ENCODE results near the gene DDX24. TPM values are rescaled to one million over a fixed set of nuclear protein-coding genes. Genes with fewer than 3 reads are reported as not detected.

The DDX24 gene
- 132 TPM for polyA plus RNA-seq (2013, experiment 1 of 2)
- polyA plus RNA-seq (2013, experiment 2 of 2), result 132 TPM

GRCh38 chr14:94080621-94081385 lies at the start of gene DDX24, which contains the start of gene IFI27L1:
Gene DDX24, minus strand, starts transcription at chr14:94081202. Its CDS starts 1,460 bp downstream, at chr14:94079742.
Gene IFI27L1, plus strand, starts transcription at chr14:94081310. Its CDS starts 15,628 bp downstream, at chr14:94096938.
- Histone ChIP-seq H3K36me3 (ENCODE audit: insufficient read depth, low read length) (peaks cover 30% of the 10 kb centered on the region), H3K27me3 (ENCODE audit: insufficient read depth, low read length) (no peaks in the 10 kb centered on the region), H3K27ac (ENCODE audit: low read depth, low read length) (0 out of 2 replicates have a peak within 1 kb of the TSS, but pooled peaks have one; percentile 43), H3K9me3 (ENCODE audit: insufficient read depth, low read depth, low read length) (peaks cover 3% of the 10 kb centered on the region; the same call in 1 of the 2 replicates), H3K9ac (ENCODE audit: low read depth, low read length) (peak within 1 kb of the TSS; percentile 84), H3K4me3 (ENCODE audit: low read length) (peak within 1 kb of the TSS; percentile 90), H3K4me1 (ENCODE audit: insufficient read depth, low read length) (peaks cover 7% of the 10 kb centered on the region; the same call in 1 of the 2 replicates)
- under 1% methylated on average over 77 of the region's 77 CpGs for WGBS

- Histone ChIP-seq H3K27ac (ENCODE audit: low read depth, low read length) (no peak overlapping the region), H3K9ac (ENCODE audit: low read depth, low read length) (no peak overlapping the region)
Observed at GRCh38 chr14:94129758-94130414, 48.9 kb upstream of the DDX24 start.

GRCh38 chr14:94129111-94129757 lies 48.2 kb upstream of the DDX24 start, which contains the start of gene IFI27L2:
Gene IFI27L2, minus strand, starts transcription at chr14:94129604. Its CDS starts 40 bp downstream, at chr14:94129564.
- H3K27me3 ChIP-seq (ENCODE audit: insufficient read depth, low read length), result no peaks in the 10 kb centered on the region
- H3K27ac ChIP-seq (ENCODE audit: low read depth, low read length), result no peak within 1 kb of the TSS; the same call in 1 of the 2 replicates
- H3K4me1 ChIP-seq (ENCODE audit: insufficient read depth, low read length), result peaks cover 3% of the 10 kb centered on the region; the same call in 1 of the 2 replicates
- no peaks in the 10 kb centered on the region for H3K36me3 ChIP-seq (ENCODE audit: insufficient read depth, low read length)
- H3K9ac ChIP-seq (ENCODE audit: low read depth, low read length), result peak within 1 kb of the TSS; percentile 11; the same call in 1 of the 2 replicates
- H3K4me3 ChIP-seq (ENCODE audit: low read length), result peak within 1 kb of the TSS; percentile 66
- 2% methylated on average over 27 of the region's 27 CpGs for WGBS
- no peaks in the 10 kb centered on the region for H3K9me3 ChIP-seq (ENCODE audit: insufficient read depth, low read depth, low read length)

More at GRCh38 chr14:94129758-94130414, 48.9 kb upstream of the DDX24 start:
- Histone ChIP-seq H3K27me3 (ENCODE audit: insufficient read depth, low read length) (no peaks in the 10 kb centered on the region), H3K36me3 (ENCODE audit: insufficient read depth, low read length) (no peaks in the 10 kb centered on the region), H3K9me3 (ENCODE audit: insufficient read depth, low read depth, low read length) (no peaks in the 10 kb centered on the region), H3K4me3 (ENCODE audit: low read length) (peak overlapping the region; percentile 66), H3K4me1 (ENCODE audit: insufficient read depth, low read length) (peaks cover 3% of the 10 kb centered on the region; the same call in 1 of the 2 replicates)
- WGBS, result under 1% methylated on average over 12 of the region's 12 CpGs

GRCh38 chr14:94128216-94128839 lies 47.3 kb upstream of the DDX24 start:
- Histone ChIP-seq H3K27ac (ENCODE audit: low read depth, low read length) (no peak overlapping the region), H3K4me1 (ENCODE audit: insufficient read depth, low read length) (peaks cover 3% of the 10 kb centered on the region; the same call in 1 of the 2 replicates), H3K27me3 (ENCODE audit: insufficient read depth, low read length) (no peaks in the 10 kb centered on the region), H3K4me3 (ENCODE audit: low read length) (peak overlapping the region; percentile 66), H3K9ac (ENCODE audit: low read depth, low read length) (no peak overlapping the region), H3K9me3 (ENCODE audit: insufficient read depth, low read depth, low read length) (no peaks in the 10 kb centered on the region), H3K36me3 (ENCODE audit: insufficient read depth, low read length) (no peaks in the 10 kb centered on the region)
- 85% methylated on average over 14 of the region's 14 CpGs for WGBS

GRCh38 chr14:94127330-94127729 lies 46.3 kb upstream of the DDX24 start:
- H3K9me3 ChIP-seq (ENCODE audit: insufficient read depth, low read depth, low read length), result no peaks in the 10 kb centered on the region
- no peaks in the 10 kb centered on the region for H3K36me3 ChIP-seq (ENCODE audit: insufficient read depth, low read length)

GRCh38 chr14:94126800-94127199 lies 45.8 kb upstream of the DDX24 start:
- WGBS, result 89% methylated on average over 5 of the region's 5 CpGs

More at GRCh38 chr14:94127330-94127729, 46.3 kb upstream of the DDX24 start:
- Histone ChIP-seq H3K27me3 (ENCODE audit: insufficient read depth, low read length) (no peaks in the 10 kb centered on the region), H3K4me1 (ENCODE audit: insufficient read depth, low read length) (peaks cover 3% of the 10 kb centered on the region; the same call in 1 of the 2 replicates), H3K27ac (ENCODE audit: low read depth, low read length) (no peak overlapping the region), H3K4me3 (ENCODE audit: low read length) (no peak overlapping the region), H3K9ac (ENCODE audit: low read depth, low read length) (no peak overlapping the region)
- WGBS, result 96% methylated on average over 6 of the region's 6 CpGs

GRCh38 chr14:94126419-94126677 lies 45.3 kb upstream of the DDX24 start:
- Histone ChIP-seq H3K4me1 (ENCODE audit: insufficient read depth, low read length) (peaks cover 3% of the 10 kb centered on the region; the same call in 1 of the 2 replicates), H3K27me3 (ENCODE audit: insufficient read depth, low read length) (no peaks in the 10 kb centered on the region), H3K27ac (ENCODE audit: low read depth, low read length) (no peak overlapping the region), H3K9ac (ENCODE audit: low read depth, low read length) (no peak overlapping the region), H3K9me3 (ENCODE audit: insufficient read depth, low read depth, low read length) (no peaks in the 10 kb centered on the region), H3K36me3 (ENCODE audit: insufficient read depth, low read length) (no peaks in the 10 kb centered on the region), H3K4me3 (ENCODE audit: low read length) (no peak overlapping the region)
- WGBS, result 80% methylated on average over 1 of the region's 1 CpG

More at GRCh38 chr14:94126800-94127199, 45.8 kb upstream of the DDX24 start:
- H3K36me3 ChIP-seq (ENCODE audit: insufficient read depth, low read length), result no peaks in the 10 kb centered on the region
- no peak overlapping the region for H3K4me3 ChIP-seq (ENCODE audit: low read length)
- no peak overlapping the region for H3K27ac ChIP-seq (ENCODE audit: low read depth, low read length)
- no peaks in the 10 kb centered on the region for H3K27me3 ChIP-seq (ENCODE audit: insufficient read depth, low read length)
- H3K9ac ChIP-seq (ENCODE audit: low read depth, low read length), result no peak overlapping the region
- H3K9me3 ChIP-seq (ENCODE audit: insufficient read depth, low read depth, low read length), result no peaks in the 10 kb centered on the region
- H3K4me1 ChIP-seq (ENCODE audit: insufficient read depth, low read length), result peaks cover 3% of the 10 kb centered on the region; the same call in 1 of the 2 replicates

GRCh38 chr14:94125659-94126418 lies 44.8 kb upstream of the DDX24 start:
- H3K36me3 ChIP-seq (ENCODE audit: insufficient read depth, low read length), result no peaks in the 10 kb centered on the region
- H3K4me1 ChIP-seq (ENCODE audit: insufficient read depth, low read length), result peaks cover 3% of the 10 kb centered on the region; the same call in 1 of the 2 replicates
- 90% methylated on average over 6 of the region's 6 CpGs for WGBS
- no peak overlapping the region for H3K27ac ChIP-seq (ENCODE audit: low read depth, low read length)
- no peak overlapping the region for H3K4me3 ChIP-seq (ENCODE audit: low read length)
- H3K27me3 ChIP-seq (ENCODE audit: insufficient read depth, low read length), result no peaks in the 10 kb centered on the region
- H3K9ac ChIP-seq (ENCODE audit: low read depth, low read length), result no peak overlapping the region
- no peaks in the 10 kb centered on the region for H3K9me3 ChIP-seq (ENCODE audit: insufficient read depth, low read depth, low read length)

GRCh38 chr14:94124582-94125377 lies 43.8 kb upstream of the DDX24 start:
- Histone ChIP-seq H3K9ac (ENCODE audit: low read depth, low read length) (no peak overlapping the region), H3K4me1 (ENCODE audit: insufficient read depth, low read length) (no peaks in the 10 kb centered on the region), H3K27me3 (ENCODE audit: insufficient read depth, low read length) (no peaks in the 10 kb centered on the region), H3K4me3 (ENCODE audit: low read length) (no peak overlapping the region), H3K9me3 (ENCODE audit: insufficient read depth, low read depth, low read length) (no peaks in the 10 kb centered on the region), H3K27ac (ENCODE audit: low read depth, low read length) (no peak overlapping the region), H3K36me3 (ENCODE audit: insufficient read depth, low read length) (no peaks in the 10 kb centered on the region)
- 91% methylated on average over 8 of the region's 9 CpGs for WGBS

All from HUES64 (cell line).